ENCODE data around the gene PFKP.
A peak's percentile ranks its signal among the peaks of the same experiment; 100 is the strongest.

Gene PFKP

DNA sequence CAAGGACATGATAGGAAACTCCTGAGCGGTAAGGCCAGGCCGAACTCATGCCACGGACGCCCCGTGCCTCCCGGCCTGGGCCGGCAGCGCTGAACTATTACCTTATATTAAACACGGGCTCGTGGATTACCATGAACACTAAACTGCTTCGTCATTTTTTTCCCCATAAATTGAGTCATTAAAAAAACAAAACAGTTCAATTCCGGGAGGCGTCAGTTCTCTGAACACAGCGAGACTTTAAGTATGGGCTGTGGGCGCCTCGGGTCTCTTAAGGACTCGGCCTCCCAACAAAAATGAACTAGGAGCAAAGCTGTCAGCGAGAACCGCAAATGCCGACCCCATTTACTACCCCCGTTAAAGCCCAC, 104.7 kb downstream of the PFKP start:
- TF ChIP-seq, protein P1, sequence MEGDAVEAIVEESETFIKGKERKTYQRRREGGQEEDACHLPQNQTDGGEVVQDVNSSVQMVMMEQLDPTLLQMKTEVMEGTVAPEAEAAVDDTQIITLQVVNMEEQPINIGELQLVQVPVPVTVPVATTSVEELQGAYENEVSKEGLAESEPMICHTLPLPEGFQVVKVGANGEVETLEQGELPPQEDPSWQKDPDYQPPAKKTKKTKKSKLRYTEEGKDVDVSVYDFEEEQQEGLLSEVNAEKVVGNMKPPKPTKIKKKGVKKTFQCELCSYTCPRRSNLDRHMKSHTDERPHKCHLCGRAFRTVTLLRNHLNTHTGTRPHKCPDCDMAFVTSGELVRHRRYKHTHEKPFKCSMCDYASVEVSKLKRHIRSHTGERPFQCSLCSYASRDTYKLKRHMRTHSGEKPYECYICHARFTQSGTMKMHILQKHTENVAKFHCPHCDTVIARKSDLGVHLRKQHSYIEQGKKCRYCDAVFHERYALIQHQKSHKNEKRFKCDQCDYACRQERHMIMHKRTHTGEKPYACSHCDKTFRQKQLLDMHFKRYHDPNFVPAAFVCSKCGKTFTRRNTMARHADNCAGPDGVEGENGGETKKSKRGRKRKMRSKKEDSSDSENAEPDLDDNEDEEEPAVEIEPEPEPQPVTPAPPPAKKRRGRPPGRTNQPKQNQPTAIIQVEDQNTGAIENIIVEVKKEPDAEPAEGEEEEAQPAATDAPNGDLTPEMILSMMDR (IDR thresholded peaks at IDR 0.05; ENCODE audit: low read depth, low read length): no peak
- peak overlapping the region; percentile 91 for H3K4me3 ChIP-seq (ENCODE audit: low read depth, low read length)

DNA sequence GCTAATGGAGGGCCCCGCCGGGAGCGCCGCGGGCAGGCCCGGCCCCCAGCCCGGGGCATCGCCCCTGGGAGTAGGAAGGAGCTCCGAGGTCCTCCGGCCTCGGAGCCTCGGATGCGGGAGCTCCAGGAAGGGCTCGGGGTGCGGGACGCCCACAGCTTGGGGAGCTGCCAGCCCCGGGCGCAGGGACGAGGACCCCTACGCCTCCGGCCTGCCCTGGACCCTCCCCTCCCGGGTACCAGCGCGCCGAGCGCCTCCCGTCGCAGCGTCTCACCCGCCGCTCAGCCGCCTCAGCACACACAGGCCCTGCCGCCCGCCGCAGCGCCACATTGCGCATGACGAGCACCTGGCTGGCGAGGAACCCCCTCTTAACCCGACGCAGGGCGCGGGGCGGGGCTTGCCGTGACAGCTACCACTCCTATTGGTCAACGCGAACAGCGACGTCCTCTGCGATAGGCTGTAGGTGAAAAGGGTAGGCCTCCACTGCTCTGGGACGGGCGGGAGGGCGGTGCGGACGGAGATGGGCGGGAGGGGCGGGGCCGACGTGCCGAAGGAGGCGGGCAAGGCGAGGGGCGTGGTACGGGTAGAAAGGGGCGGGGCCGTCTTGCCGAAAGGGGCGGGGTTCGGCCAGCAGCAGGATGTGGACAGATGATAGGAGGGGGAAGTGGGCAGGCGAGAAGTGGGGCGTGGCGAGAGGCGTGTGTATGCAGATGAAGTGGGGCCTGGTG, 105.3 kb downstream of the PFKP start, which contains the start of gene PITRM1:
PITRM1 (minus strand) TSS at position 337 of the 725 bp plus-strand sequence; CDS start at position 327, 10 bp downstream.
- TF ChIP-seq, protein P1 (IDR thresholded peaks at IDR 0.05; ENCODE audit: low read depth, low read length): no peak
- H3K4me3 ChIP-seq (ENCODE audit: low read depth, low read length): peak within 1 kb of the TSS; percentile 91

DNA sequence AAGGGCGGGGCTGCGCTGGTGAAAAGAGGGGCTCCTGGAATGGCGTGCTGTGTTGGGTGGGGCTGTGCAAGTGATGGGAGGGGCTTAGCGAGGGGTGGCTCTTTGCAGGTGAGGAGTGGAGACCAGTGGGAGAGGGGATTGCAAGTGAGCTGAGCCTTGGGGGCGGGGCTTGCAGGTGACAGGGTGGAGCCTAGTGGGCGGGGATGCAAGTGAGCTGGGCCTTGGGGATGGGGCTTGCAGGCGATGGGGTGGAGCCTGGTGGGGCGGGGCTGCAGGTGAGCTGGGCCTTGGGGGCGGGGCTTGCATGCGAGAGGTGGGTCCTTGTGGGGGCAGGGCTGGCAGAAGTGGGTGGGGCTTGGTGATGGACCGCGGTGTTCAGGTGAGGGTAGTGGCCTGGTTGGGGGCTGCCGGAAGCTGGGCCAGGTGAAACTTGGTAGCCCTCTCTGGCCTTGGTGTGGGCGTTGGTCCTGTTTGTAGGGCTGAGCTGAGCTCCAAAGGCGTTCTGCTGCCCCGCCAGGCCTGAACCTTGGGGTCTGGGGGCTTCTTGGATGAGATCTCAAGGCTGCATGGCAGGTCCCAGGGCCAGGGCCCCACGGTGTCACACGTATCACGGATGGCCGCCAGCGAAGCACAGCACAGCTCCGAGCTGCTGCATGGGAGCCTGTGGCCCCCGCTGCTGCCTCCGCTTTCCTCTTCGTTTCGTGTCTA, 106.0 kb downstream of the PFKP start:
- H3K4me3 ChIP-seq (ENCODE audit: low read depth, low read length): peak overlapping the region; percentile 53
- TF ChIP-seq, protein P1 (IDR thresholded peaks at IDR 0.05; ENCODE audit: low read depth, low read length): no peak

DNA sequence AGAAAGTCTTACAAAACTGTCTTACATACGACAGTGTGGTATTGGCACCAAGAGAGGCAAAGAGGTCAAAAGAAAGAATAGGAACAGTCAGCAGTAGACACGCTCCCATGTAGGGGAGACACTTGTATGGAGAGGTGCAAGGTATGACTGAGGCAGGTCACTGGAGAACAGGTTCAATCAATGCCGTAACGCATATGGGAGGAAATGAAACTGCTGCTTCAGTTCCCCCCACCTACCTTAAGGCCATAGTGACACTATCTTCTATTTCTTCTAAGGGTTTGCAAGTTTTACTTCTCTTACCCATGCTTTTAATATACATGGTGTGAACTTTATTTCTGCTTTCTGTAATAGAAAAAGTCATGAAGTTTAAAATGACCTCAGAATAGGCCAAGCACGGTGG, 110.7 kb downstream of the PFKP start:
- TF ChIP-seq, protein P1 (IDR thresholded peaks at IDR 0.05; ENCODE audit: low read depth, low read length): no peak
- no peak overlapping the region for H3K4me3 ChIP-seq (ENCODE audit: low read depth, low read length)

DNA sequence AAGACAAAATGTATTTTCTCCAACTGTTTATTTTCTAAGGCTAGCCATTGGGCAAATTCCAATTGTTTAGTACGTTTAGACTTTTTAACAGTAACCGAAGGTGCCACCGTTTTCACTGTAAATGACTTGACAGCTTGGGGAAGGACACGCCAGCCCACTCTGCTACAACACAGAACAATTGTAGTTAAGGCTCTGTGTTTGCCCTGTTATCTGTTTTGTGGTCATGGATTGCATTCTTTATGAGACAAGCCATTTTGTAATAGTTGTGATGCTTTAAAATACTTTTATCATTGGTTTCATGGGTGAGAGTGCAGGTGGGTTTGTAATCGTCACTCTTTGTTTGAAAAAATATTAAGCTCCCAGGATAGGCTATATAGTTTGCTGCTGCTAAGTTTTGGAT, 111.8 kb downstream of the PFKP start:
- no peak overlapping the region for H3K4me3 ChIP-seq (ENCODE audit: low read depth, low read length)
- TF ChIP-seq, protein P1 (IDR thresholded peaks at IDR 0.05; ENCODE audit: low read depth, low read length): no peak

DNA sequence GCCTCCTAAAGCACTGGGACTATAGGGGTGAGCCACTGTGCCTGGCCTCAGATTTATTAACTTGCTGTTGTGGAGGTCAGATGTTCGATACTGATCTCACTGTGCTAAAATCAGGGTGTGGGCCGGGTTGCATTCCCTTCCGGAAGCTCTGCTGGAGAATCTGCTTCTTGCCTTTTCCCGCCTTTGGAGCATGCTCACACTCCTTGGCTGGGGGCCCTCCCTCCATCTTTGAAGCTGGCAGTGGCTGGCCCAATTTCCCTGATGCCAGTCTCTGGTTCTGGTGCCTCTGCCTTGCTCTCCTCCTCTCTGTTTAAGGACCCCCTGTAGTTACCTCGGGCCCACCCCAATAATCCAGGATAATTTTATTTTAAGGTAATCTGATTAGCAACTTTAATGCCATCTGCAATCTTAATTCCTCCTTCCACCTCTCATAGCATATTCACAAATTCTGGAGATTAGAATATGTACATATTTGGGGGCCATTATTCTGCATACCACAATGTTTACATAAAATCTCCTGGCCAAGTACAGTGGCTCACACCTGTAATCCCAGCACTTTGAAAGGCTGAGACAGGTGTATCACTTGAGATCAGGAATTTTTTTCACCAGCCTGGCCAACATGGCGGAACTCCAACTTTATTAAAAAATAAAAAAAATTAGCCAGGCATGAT, 113.1 kb downstream of the PFKP start:
- TF ChIP-seq, protein P1 (IDR thresholded peaks at IDR 0.05; ENCODE audit: low read depth, low read length): no peak
- no peak overlapping the region for H3K4me3 ChIP-seq (ENCODE audit: low read depth, low read length)

DNA sequence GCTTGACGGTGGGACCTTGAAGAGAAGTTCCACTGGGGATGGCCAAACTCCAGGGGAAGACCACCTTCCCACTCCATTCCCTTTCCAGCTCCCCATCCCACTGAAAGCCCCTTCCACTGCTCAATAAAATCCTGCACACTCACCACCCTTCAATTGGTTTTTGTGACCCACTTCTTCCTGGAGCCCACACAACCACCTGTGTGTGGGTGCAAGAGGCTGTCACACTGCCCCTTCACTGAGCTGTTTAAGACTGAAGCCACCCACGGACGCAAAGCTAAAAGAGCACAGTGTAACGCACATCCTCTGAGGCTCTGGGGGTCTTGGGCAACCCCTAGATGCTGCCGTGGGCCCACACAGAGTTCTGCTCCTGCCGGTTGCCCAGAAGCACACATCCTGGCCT, 118.0 kb downstream of the PFKP start:
- H3K4me3 ChIP-seq (ENCODE audit: low read depth, low read length): no peak overlapping the region
- TF ChIP-seq, protein P1 (IDR thresholded peaks at IDR 0.05; ENCODE audit: low read depth, low read length): no peak

Measured in WI38 (cell line).